Aortic smooth muscle cell (primary cell): ENCODE measurements around the gene MXRA5. TPM values are rescaled to one million over a fixed set of nuclear protein-coding genes. Genes with fewer than 3 reads are reported as not detected.

Experiments used
- total RNA-seq: library from RNA; depleted of rRNA; stranded (reverse); fragments of >200 nt; gene quantifications from 2 replicates; pipeline ENCODE4 v1.2.3, GENCODE V29; 2014

The MXRA5 gene, protein sequence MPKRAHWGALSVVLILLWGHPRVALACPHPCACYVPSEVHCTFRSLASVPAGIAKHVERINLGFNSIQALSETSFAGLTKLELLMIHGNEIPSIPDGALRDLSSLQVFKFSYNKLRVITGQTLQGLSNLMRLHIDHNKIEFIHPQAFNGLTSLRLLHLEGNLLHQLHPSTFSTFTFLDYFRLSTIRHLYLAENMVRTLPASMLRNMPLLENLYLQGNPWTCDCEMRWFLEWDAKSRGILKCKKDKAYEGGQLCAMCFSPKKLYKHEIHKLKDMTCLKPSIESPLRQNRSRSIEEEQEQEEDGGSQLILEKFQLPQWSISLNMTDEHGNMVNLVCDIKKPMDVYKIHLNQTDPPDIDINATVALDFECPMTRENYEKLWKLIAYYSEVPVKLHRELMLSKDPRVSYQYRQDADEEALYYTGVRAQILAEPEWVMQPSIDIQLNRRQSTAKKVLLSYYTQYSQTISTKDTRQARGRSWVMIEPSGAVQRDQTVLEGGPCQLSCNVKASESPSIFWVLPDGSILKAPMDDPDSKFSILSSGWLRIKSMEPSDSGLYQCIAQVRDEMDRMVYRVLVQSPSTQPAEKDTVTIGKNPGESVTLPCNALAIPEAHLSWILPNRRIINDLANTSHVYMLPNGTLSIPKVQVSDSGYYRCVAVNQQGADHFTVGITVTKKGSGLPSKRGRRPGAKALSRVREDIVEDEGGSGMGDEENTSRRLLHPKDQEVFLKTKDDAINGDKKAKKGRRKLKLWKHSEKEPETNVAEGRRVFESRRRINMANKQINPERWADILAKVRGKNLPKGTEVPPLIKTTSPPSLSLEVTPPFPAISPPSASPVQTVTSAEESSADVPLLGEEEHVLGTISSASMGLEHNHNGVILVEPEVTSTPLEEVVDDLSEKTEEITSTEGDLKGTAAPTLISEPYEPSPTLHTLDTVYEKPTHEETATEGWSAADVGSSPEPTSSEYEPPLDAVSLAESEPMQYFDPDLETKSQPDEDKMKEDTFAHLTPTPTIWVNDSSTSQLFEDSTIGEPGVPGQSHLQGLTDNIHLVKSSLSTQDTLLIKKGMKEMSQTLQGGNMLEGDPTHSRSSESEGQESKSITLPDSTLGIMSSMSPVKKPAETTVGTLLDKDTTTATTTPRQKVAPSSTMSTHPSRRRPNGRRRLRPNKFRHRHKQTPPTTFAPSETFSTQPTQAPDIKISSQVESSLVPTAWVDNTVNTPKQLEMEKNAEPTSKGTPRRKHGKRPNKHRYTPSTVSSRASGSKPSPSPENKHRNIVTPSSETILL (N-terminal part only)
- 0.12 and 0.13 TPM in 2 replicates for total RNA-seq

DNA sequence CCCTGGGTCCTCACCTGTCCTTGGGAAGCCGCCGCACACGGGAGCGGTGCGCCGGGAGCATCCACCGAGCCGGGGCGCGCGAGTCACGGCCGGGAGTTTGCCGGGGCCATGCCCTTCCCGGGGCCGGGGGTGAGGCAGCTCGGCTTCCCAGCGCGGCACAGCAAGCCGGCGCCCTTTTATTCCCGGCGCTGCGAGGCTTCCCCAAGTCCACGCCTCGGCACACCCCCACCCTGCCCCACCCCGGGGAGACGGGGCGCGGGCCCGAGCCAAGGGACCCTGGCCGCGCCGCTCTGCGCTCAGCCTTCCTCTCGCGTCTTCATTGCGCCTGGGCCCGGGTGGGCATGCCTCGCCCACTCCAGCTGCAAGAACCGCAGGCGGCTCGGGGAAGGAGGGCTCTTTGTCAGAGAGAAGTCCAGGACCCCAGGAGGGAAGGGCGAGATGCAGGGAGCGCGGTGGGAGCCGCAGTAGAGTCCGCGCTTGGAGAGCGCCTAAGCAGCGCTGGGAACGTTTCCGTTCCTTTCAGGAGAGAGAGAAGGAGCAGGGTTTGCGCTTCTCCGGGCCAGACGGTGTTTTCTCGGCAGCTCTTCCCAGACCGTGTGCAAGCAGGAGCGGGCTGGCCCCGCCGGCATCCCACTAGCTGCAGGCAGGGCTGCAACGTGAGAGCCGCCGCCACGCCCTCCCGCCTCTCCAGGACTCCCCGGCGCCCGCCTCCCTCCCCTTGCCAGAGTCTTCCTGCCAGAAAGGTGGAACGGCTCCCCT lies at the start of gene MXRA5:
Gene MXRA5 (minus strand): TSS at position 152 of the 759 bp plus-strand sequence. CDS start 2,819 bp downstream, outside the sequence.

